ENCODE data around the gene SV2B.

The SV2B gene

GRCh38 chr15:91102546-91103330 is 2.7 kb downstream of the SV2B start:
- DNase-seq (ENCODE audit: low read depth in 2 of 2) = no peak

GRCh38 chr15:91104111-91104510 is 4.1 kb downstream of the SV2B start:
- no peak for DNase-seq (ENCODE audit: low read depth in 2 of 2)

- no peak for DNase-seq (ENCODE audit: low read depth in 2 of 2)
These were observed 8.4 kb downstream of the SV2B start for GRCh38 chr15:91108421-91108820.

- DNase-seq (ENCODE audit: low read depth in 2 of 2) = no peak
These were observed 9.8 kb downstream of the SV2B start for GRCh38 chr15:91109885-91110284.

- no peak for DNase-seq (ENCODE audit: low read depth in 2 of 2)
These were observed 10.3 kb downstream of the SV2B start for GRCh38 chr15:91110407-91110806.

- no peak for DNase-seq (ENCODE audit: low read depth in 2 of 2)
These were observed 13.0 kb downstream of the SV2B start for GRCh38 chr15:91113030-91113429.

GRCh38 chr15:91114301-91114700 is 14.2 kb downstream of the SV2B start:
- no peak for DNase-seq (ENCODE audit: low read depth in 2 of 2)

- no peak for DNase-seq (ENCODE audit: low read depth in 2 of 2)
These were observed 16.3 kb downstream of the SV2B start for GRCh38 chr15:91116113-91117067.

GRCh38 chr15:91117375-91117774 is 17.3 kb downstream of the SV2B start:
- no peak for DNase-seq (ENCODE audit: low read depth in 2 of 2)

- DNase-seq (ENCODE audit: low read depth in 2 of 2) = no peak
These were observed 18.9 kb downstream of the SV2B start for GRCh38 chr15:91118817-91119590.

GRCh38 chr15:91122296-91122695 is 22.2 kb downstream of the SV2B start:
- no peak for DNase-seq (ENCODE audit: low read depth in 2 of 2)

- no peak for DNase-seq (ENCODE audit: low read depth in 2 of 2)
These were observed 24.1 kb downstream of the SV2B start for GRCh38 chr15:91124132-91124531.

GRCh38 chr15:91125162-91125561 is 25.1 kb downstream of the SV2B start:
- no peak for DNase-seq (ENCODE audit: low read depth in 2 of 2)

GRCh38 chr15:91126080-91126479 is 26.0 kb downstream of the SV2B start:
- no peak for DNase-seq (ENCODE audit: low read depth in 2 of 2)

GRCh38 chr15:91127236-91127955 is 27.3 kb downstream of the SV2B start:
- no peak for DNase-seq (ENCODE audit: low read depth in 2 of 2)

GRCh38 chr15:91128016-91128415 is 28.0 kb downstream of the SV2B start:
- no peak for DNase-seq (ENCODE audit: low read depth in 2 of 2)

GRCh38 chr15:91129436-91129835 is 29.4 kb downstream of the SV2B start:
- DNase-seq (ENCODE audit: low read depth in 2 of 2) = no peak

- DNase-seq (ENCODE audit: low read depth in 2 of 2) = no peak
These were observed 32.0 kb downstream of the SV2B start for GRCh38 chr15:91132079-91132478.

- no peak for DNase-seq (ENCODE audit: low read depth in 2 of 2)
These were observed 33.5 kb downstream of the SV2B start for GRCh38 chr15:91133511-91133910.

- DNase-seq (ENCODE audit: low read depth in 2 of 2) = no peak
These were observed 35.4 kb downstream of the SV2B start for GRCh38 chr15:91135201-91136130.

Data from stimulated activated CD8-positive, alpha-beta memory T cell treated with anti-CD3 and anti-CD28 coated beads, Interleukin-15, amount 100 ng/mL, for 48 hours (primary cell).